HUES6 (cell line): ENCODE results near the gene CEP350.
A peak's percentile ranks its signal among the peaks of the same experiment; 100 is the strongest.
"Not testable (repeated sequence)": the region's sequence is repeated elsewhere in the genome, so short reads cannot be mapped to it uniquely, and the experiment has no call there.

Experiments used
- H3K27ac ChIP-seq: 2 replicates; pipeline ENCODE4 v1.7.0; 2013; ENCODE audit warnings: low read depth, mild to moderate bottlenecking, low read length, inconsistent platforms
- H3K27me3 ChIP-seq: 2 replicates; pipeline ENCODE4 v1.6.1; 2013; ENCODE audit warnings: low read length; ENCODE audit not compliant: control insufficient read depth, insufficient read depth
- H3K36me3 ChIP-seq: 2 replicates; pipeline ENCODE4 v1.6.1; 2013; ENCODE audit warnings: low read length; ENCODE audit not compliant: control insufficient read depth, insufficient read depth
- H3K4me1 ChIP-seq: 2 replicates; pipeline ENCODE4 v1.6.1; 2013; ENCODE audit warnings: low read length; ENCODE audit not compliant: control insufficient read depth, insufficient read depth
- H3K4me3 ChIP-seq: 2 replicates; pipeline ENCODE4 v1.5.1; 2013; ENCODE audit warnings: low read depth, low read length
- H3K9ac ChIP-seq: one replicate; pipeline ENCODE4 v1.6.1; 2013; ENCODE audit warnings: mild to moderate bottlenecking, low read length
- H3K9me3 ChIP-seq: 2 replicates; pipeline ENCODE4 v1.6.1; 2013; ENCODE audit warnings: low read depth, low read length; ENCODE audit not compliant: control insufficient read depth, insufficient read depth

The CEP350 gene

GRCh38 chr1:179950651-179951050 is 4.0 kb upstream of the CEP350 start:
- H3K27me3 ChIP-seq: no peaks in the 10 kb centered on the region
- no peaks in the 10 kb centered on the region for H3K9me3 ChIP-seq
- H3K36me3 ChIP-seq: no peaks in the 10 kb centered on the region
- no peak overlapping the region for H3K27ac ChIP-seq
- H3K9ac ChIP-seq: no peak overlapping the region
- no peak overlapping the region for H3K4me3 ChIP-seq
- no peaks in the 10 kb centered on the region for H3K4me1 ChIP-seq

DNA sequence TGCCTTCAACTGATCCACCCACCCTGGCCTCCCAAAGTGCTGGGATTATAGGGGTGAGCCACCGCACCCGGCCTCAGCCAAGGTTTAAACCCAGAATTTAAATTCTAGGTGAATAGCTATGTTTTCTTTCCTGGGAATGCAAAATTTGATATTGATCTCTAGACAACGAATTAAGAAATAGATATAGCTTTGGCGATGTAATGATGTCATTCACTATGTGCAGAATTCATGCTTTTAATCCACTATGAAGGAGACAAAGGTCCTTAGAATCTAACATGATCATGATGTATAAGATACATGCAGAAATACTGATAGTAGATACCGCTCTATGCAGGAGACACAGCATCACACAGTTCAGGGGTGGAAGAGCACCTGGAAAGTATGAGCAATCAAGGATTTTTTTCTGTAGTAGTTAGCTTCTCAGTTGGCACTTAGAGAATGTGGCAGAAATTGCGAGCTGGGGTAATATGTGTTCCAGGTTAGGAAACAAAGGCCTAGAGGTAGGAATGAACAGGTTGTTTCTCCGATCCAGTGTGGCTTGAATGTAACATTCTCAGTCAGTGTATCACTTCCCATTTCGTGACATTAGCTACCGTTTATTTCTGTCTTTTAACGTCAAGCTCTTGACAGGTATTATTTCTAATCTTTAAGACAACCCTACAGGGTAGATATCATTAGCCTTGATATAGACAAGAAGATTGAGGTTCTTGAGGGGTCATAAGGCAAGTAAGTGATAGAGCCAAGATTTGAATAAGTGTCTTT is 3.0 kb upstream of the CEP350 start:
- no peak overlapping the region for H3K27ac ChIP-seq
- H3K27me3 ChIP-seq: no peaks in the 10 kb centered on the region
- H3K9ac ChIP-seq: no peak overlapping the region
- no peak overlapping the region for H3K4me3 ChIP-seq
- H3K9me3 ChIP-seq: no peaks in the 10 kb centered on the region
- no peaks in the 10 kb centered on the region for H3K36me3 ChIP-seq
- no peaks in the 10 kb centered on the region for H3K4me1 ChIP-seq

DNA sequence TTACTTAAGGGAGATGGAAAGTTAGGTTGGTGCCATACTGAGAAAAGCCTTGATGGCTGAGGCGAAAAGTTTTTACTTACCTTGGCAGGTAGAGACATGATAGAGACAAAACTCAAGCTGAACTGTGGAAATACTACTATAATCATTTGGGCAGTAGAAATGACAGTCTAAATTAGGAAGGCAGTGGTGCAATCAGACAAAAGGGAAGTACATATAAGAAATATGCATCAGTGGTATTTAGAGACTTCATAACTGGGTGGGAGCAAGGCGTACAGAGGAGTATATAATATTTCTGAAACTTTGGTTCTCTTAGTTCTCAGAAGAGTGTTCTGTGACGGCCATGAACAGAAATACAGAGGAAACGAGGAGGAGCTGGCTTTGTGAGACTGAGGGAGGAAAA is 2.4 kb upstream of the CEP350 start:
- H3K4me3 ChIP-seq: no peak overlapping the region
- H3K9ac ChIP-seq: no peak overlapping the region
- no peaks in the 10 kb centered on the region for H3K9me3 ChIP-seq
- H3K36me3 ChIP-seq: no peaks in the 10 kb centered on the region
- no peaks in the 10 kb centered on the region for H3K4me1 ChIP-seq
- H3K27ac ChIP-seq: no peak overlapping the region
- no peaks in the 10 kb centered on the region for H3K27me3 ChIP-seq

DNA sequence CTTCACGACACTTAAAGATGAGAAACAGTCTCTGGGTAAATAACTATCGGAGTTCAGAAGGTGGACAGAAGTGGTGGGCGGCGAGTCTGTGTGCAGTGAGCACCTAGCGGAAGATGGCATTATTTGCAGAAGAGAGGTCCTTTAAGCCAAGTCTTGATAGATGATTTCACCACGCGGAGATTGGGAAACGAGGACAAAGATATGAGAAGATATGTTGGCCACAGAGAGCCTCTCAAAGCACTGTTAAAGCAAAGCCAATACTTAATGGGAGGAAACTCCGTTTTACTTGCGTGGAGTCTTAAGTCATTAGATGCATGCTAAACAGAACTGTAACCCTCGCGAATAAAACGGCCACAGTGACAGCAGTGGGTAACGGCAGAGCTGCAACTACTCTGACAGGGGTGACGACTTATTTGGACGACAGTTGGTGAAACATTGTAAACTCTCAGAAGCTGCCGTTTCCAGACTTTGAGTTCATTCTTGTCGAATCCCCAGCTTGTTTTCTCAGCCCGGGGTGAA is 577 bp upstream of the CEP350 start:
- Histone ChIP-seq H3K9ac (peak overlapping the region; percentile 48), H3K4me3 (peak overlapping the region; percentile 99), H3K27me3 (no peaks in the 10 kb centered on the region), H3K36me3 (no peaks in the 10 kb centered on the region), H3K27ac (no peak overlapping the region), H3K9me3 (no peaks in the 10 kb centered on the region), H3K4me1 (no peaks in the 10 kb centered on the region)

GRCh38 chr1:179955287-179955680 is 674 bp downstream of the CEP350 start:
- no peaks in the 10 kb centered on the region for H3K36me3 ChIP-seq
- H3K9me3 ChIP-seq: no peaks in the 10 kb centered on the region
- peak overlapping the region; percentile 83 for H3K27ac ChIP-seq
- no peaks in the 10 kb centered on the region for H3K4me1 ChIP-seq
- H3K9ac ChIP-seq: peak overlapping the region; percentile 92
- H3K4me3 ChIP-seq: peak overlapping the region; percentile 99
- H3K27me3 ChIP-seq: no peaks in the 10 kb centered on the region

DNA sequence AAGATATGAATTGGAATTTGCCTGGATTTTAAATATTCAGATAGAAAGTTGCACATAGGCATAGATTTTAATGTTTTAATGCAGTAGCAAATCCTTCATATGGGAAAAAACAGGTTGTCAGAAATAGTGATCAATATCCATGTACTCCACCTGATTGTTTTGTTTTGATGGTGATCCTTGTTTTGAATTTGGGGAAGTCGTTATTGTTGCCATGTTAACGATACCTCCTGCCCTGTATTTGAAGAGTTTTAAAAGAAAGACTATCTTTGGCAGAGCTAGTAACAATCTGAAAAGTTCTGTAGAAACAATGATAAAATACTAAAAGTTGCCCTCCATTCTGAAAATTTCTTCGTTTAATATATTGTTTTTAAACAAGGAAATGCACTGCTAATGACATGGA is 1.1 kb downstream of the CEP350 start:
- H3K27ac ChIP-seq: no peak overlapping the region
- no peaks in the 10 kb centered on the region for H3K4me1 ChIP-seq
- H3K9ac ChIP-seq: peak overlapping the region; percentile 92
- H3K27me3 ChIP-seq: no peaks in the 10 kb centered on the region
- H3K36me3 ChIP-seq: no peaks in the 10 kb centered on the region
- no peaks in the 10 kb centered on the region for H3K9me3 ChIP-seq
- H3K4me3 ChIP-seq: peak overlapping the region; percentile 99

DNA sequence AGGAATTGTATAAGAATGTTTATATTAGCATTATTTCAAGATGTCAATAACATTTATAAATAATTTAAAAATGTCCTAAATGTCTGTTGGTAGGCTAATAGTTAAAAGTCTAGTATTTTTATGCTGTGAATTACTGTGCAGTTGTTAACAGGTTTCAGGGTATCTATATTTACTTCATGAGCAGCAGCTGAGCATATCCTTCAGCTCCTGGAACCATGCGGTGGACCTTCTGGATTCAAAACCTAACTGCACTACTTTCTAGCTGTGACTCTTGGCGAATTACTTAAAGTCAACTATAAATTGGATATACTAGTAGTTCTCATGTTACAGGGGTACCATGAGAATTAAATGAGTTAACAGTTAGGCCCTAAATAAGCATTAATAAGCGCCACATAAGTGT is 3.7 kb downstream of the CEP350 start:
- H3K4me1 ChIP-seq: no peaks in the 10 kb centered on the region
- H3K9ac ChIP-seq: no peak overlapping the region
- H3K9me3 ChIP-seq: no peaks in the 10 kb centered on the region
- H3K27ac ChIP-seq: no peak overlapping the region
- H3K36me3 ChIP-seq: no peaks in the 10 kb centered on the region
- no peak overlapping the region for H3K4me3 ChIP-seq
- no peaks in the 10 kb centered on the region for H3K27me3 ChIP-seq

GRCh38 chr1:179962168-179962567 is 7.6 kb downstream of the CEP350 start:
- H3K9me3 ChIP-seq, H3K27ac ChIP-seq, H3K4me3 ChIP-seq, H3K9ac ChIP-seq, H3K27me3 ChIP-seq, H3K36me3 ChIP-seq, H3K4me1 ChIP-seq: not testable (repeated sequence)

DNA sequence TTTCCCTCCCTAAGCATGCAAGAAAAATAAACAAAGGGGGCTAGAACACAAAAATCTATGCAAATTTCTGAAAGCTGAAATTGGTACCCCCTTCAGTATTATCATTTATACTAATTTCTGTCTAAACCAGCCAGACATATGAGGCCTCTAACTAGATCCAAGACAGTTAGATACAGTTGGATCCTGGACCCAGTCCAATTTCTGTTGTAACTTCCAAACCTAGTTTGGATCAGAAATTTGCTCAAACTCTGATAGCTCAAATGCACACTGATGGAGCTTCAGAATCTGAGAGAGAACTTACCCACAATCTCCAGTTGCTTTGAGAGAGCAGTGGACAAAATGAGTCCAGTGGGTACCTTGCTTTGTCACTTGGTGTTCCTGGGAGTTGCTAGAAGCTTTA is 11.9 kb downstream of the CEP350 start:
- Histone ChIP-seq H3K27me3 (no peaks in the 10 kb centered on the region), H3K4me1 (peaks cover 4% of the 10 kb centered on the region; the same call in 1 of the 2 replicates), H3K9me3 (no peaks in the 10 kb centered on the region; the same call in 1 of the 2 replicates), H3K27ac (no peak overlapping the region), H3K36me3 (no peaks in the 10 kb centered on the region), H3K9ac (no peak overlapping the region), H3K4me3 (no peak overlapping the region)

DNA sequence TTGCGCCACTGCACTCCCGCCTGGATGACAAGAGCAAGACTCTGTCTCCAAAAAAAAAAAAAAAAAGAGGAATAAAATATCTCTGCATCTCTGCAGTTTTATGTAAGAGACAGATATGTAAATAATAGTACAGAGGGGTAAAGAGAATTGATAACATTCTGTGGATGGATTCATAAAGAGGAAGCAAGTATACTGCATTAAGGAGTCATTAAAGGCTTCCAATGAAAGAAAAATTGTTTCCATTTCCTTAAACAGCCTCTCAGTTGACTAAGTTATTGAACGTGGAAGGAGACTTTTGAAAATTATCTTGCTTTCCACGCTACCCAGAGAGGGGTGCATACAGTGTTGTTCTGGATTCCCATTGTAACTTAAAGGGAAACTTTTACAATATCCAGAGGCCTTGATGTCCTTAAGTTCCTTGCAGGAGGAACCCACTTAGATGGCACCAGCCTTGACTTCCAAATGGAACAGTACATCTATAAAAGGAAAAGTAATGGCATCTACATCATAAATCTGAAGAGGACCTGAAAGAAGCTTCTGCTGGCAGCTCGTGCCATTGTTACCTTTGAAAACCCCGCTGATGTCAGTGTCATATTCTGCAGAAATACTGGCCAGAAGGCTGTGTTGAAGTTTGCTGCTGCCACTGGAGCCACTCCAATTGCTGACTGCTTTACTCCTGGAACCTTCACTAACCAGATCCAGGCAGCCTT is 13.8 kb downstream of the CEP350 start:
- H3K4me1 ChIP-seq: peaks cover 4% of the 10 kb centered on the region; the same call in 1 of the 2 replicates
- no peaks in the 10 kb centered on the region for H3K27me3 ChIP-seq
- no peak overlapping the region for H3K9ac ChIP-seq
- no peaks in the 10 kb centered on the region; the same call in 1 of the 2 replicates for H3K9me3 ChIP-seq
- no peak overlapping the region for H3K4me3 ChIP-seq
- H3K27ac ChIP-seq: no peak overlapping the region
- no peaks in the 10 kb centered on the region for H3K36me3 ChIP-seq
